Type B pancreatic cell (in vitro differentiated cells): ENCODE measurements around the gene PLCL1. TPM values are rescaled to one million over a fixed set of nuclear protein-coding genes. Genes with fewer than 3 reads are reported as not detected.

Experiments
- DNase-seq: peaks from one replicate; pipeline ENCODE4 v3.0.0; 2021; ENCODE audit warnings: mixed read lengths; ENCODE audit not compliant: unreplicated experiment; ENCODE audit errors: extremely low spot score
- H3K27ac Mint-ChIP-seq: 2 replicates; pipeline ENCODE4 v1.8.0; 2021; ENCODE audit warnings: mild to moderate bottlenecking, mixed read lengths
- H3K27me3 Mint-ChIP-seq: 2 replicates; pipeline ENCODE4 v1.8.0; 2021; ENCODE audit warnings: mixed read lengths
- H3K36me3 Mint-ChIP-seq: 2 replicates; pipeline ENCODE4 v1.8.0; 2021; ENCODE audit warnings: mixed read lengths
- H3K4me1 Mint-ChIP-seq: one replicate; pipeline ENCODE4 v1.8.0; 2021; ENCODE audit warnings: mixed read lengths; ENCODE audit not compliant: unreplicated experiment
- H3K4me3 Mint-ChIP-seq: 2 replicates; pipeline ENCODE4 v1.8.0; 2021; ENCODE audit warnings: mild to moderate bottlenecking, mixed read lengths
- H3K9me3 Mint-ChIP-seq: 2 replicates; pipeline ENCODE4 v1.8.0; 2021; ENCODE audit warnings: mixed read lengths
- CTCF ChIP-seq: fragments of 200-600 bp; sonication (generic); conservative IDR thresholded peaks from 2 replicates; pipeline ENCODE4 v1.5.0; 2021; ENCODE audit warnings: antibody characterized with exemption, mild to moderate bottlenecking
- total RNA-seq: library from RNA; stranded (reverse); gene quantifications from 2 replicates; pipeline ENCODE4 v1.2.1, GENCODE V29; 2021; ENCODE audit warnings: low replicate concordance

The PLCL1 gene
- total RNA-seq, 1 donor from 2014 or later = 4.4 TPM

- H3K27ac Mint-ChIP-seq = no peak overlapping the region
- H3K27me3 Mint-ChIP-seq = peaks cover 3% of the 10 kb centered on the region
- no peak overlapping the region for H3K4me3 Mint-ChIP-seq
- no peak for DNase-seq
- TF ChIP-seq CTCF = no peak
- no peaks in the 10 kb centered on the region for H3K9me3 Mint-ChIP-seq
- peaks cover 13% of the 10 kb centered on the region for H3K4me1 Mint-ChIP-seq
- H3K36me3 Mint-ChIP-seq = no peaks in the 10 kb centered on the region
Measured at GRCh38 chr2:197894751-197895274, 90.4 kb downstream of the PLCL1 start.

- Mint-ChIP-seq H3K4me1 (peaks cover 11% of the 10 kb centered on the region), H3K27me3 (peaks cover 1% of the 10 kb centered on the region), H3K4me3 (no peak overlapping the region), H3K9me3 (no peaks in the 10 kb centered on the region), H3K27ac (no peak overlapping the region), H3K36me3 (no peaks in the 10 kb centered on the region)
- DNase-seq = no peak
- TF ChIP-seq CTCF = no peak
Measured at GRCh38 chr2:197897960-197898678, 93.7 kb downstream of the PLCL1 start.

GRCh38 chr2:197904446-197904845, 100.1 kb downstream of the PLCL1 start:
- Mint-ChIP-seq H3K9me3 (no peaks in the 10 kb centered on the region), H3K27me3 (no peaks in the 10 kb centered on the region), H3K4me3 (no peak overlapping the region), H3K27ac (no peak overlapping the region), H3K4me1 (peaks cover 4% of the 10 kb centered on the region), H3K36me3 (no peaks in the 10 kb centered on the region)
- no peak for TF ChIP-seq CTCF
- DNase-seq = no peak

GRCh38 chr2:197908156-197908555, 103.8 kb downstream of the PLCL1 start:
- TF ChIP-seq CTCF = no peak
- H3K4me3 Mint-ChIP-seq = no peak overlapping the region
- H3K4me1 Mint-ChIP-seq = peaks cover 4% of the 10 kb centered on the region
- no peaks in the 10 kb centered on the region for H3K36me3 Mint-ChIP-seq
- DNase-seq = no peak
- H3K27me3 Mint-ChIP-seq = no peaks in the 10 kb centered on the region
- no peak overlapping the region for H3K27ac Mint-ChIP-seq
- H3K9me3 Mint-ChIP-seq = no peaks in the 10 kb centered on the region

- no peaks in the 10 kb centered on the region for H3K36me3 Mint-ChIP-seq
- DNase-seq = no peak
- H3K4me1 Mint-ChIP-seq = peaks cover 4% of the 10 kb centered on the region
- no peaks in the 10 kb centered on the region for H3K9me3 Mint-ChIP-seq
- no peaks in the 10 kb centered on the region for H3K27me3 Mint-ChIP-seq
- TF ChIP-seq CTCF = no peak
- H3K27ac Mint-ChIP-seq = no peak overlapping the region
- H3K4me3 Mint-ChIP-seq = no peak overlapping the region
Measured at GRCh38 chr2:197908990-197909776, 104.8 kb downstream of the PLCL1 start.
